ENCODE measurements around the gene FBXO9. TPM values are rescaled to one million over a fixed set of nuclear protein-coding genes. Genes with fewer than 3 reads are reported as not detected.

The FBXO9 gene
- polyA plus RNA-seq, 3 donors, result 47.7 to 105 (median 61.5) TPM

GRCh38 chr6:53109612-53110011, 44.4 kb downstream of the FBXO9 start:
- Mint-ChIP-seq H3K36me3 (peaks cover 13 to 15% of the 10 kb centered on the region in 2 donors), H3K4me3 (no peak overlapping the region), H3K27me3 (ENCODE audit: low read depth in 3 of 3) (peaks cover 0 to 3% (median 1%) of the 10 kb centered on the region in 3 donors), H3K9me3 (no peaks in the 10 kb centered on the region), H3K4me1 (no peaks in the 10 kb centered on the region), H3K27ac (no peak overlapping the region)
- H4K20me1 ChIP-seq (ENCODE audit: insufficient read depth, low read length), result no peaks in the 10 kb centered on the region
- H2AFZ ChIP-seq (ENCODE audit: insufficient read depth, low read depth, low read length, poor library complexity, severe bottlenecking), result no peak overlapping the region
- no peak overlapping the region for H3K9ac ChIP-seq (ENCODE audit: insufficient read depth, low read length, poor library complexity, severe bottlenecking)
- WGBS (ENCODE audit: insufficient coverage), result 50% methylated on average over 1 of the region's 2 CpGs
- no peak for DNase-seq
- TF ChIP-seq CTCF (IDR thresholded peaks at IDR 0.05), result no peak
- no peaks in the 10 kb centered on the region for H3K79me2 ChIP-seq (ENCODE audit: insufficient read depth, low read length)
- H3K4me1 ChIP-seq (ENCODE audit: control insufficient read depth in 1 of 2, insufficient read depth in 2 of 2, low read length in 2 of 2), result no peaks in the 10 kb centered on the region
- no peak overlapping the region for H3K4me2 ChIP-seq (replicated peaks; ENCODE audit: extremely low read depth, low read length, poor library complexity, severe bottlenecking)
- no peak overlapping the region for H3K4me3 ChIP-seq (replicated peaks in 1 of 3; ENCODE audit: low read depth in 2 of 3, low read length in 3 of 3)
- no peaks in the 10 kb centered on the region for H3K9me3 ChIP-seq (replicated peaks in 1 of 2; ENCODE audit: control insufficient read depth in 1 of 2, insufficient read depth in 1 of 2, low read length in 2 of 2)
- H3K27me3 ChIP-seq (ENCODE audit: control insufficient read depth in 2 of 2, insufficient read depth in 2 of 2, low read length in 2 of 2), result no peaks in the 10 kb centered on the region
- no peak overlapping the region for H3K27ac ChIP-seq (ENCODE audit: low read depth in 1 of 2, low read length in 2 of 2)
- peaks cover 2 to 8% of the 10 kb centered on the region in 2 donors for H3K36me3 ChIP-seq (replicated peaks in 1 of 2; ENCODE audit: control insufficient read depth in 1 of 2, insufficient read depth in 2 of 2, low read length in 2 of 2)
- intact Hi-C loops (cut with micrococcal nuclease), result no loop called here

GRCh38 chr6:53111865-53112264, 46.7 kb downstream of the FBXO9 start:
- no peaks in the 10 kb centered on the region for H3K27me3 ChIP-seq (ENCODE audit: control insufficient read depth in 2 of 2, insufficient read depth in 2 of 2, low read length in 2 of 2)
- H3K36me3 Mint-ChIP-seq, result peaks cover 4 to 9% of the 10 kb centered on the region in 2 donors
- H3K27ac Mint-ChIP-seq, result no peak overlapping the region
- WGBS (ENCODE audit: insufficient coverage), result 87% methylated on average over 3 of the region's 6 CpGs
- H3K9me3 Mint-ChIP-seq, result peaks cover 0 to 5% (median 0%) of the 10 kb centered on the region in 7 donors
- no peaks in the 10 kb centered on the region for H3K79me2 ChIP-seq (ENCODE audit: insufficient read depth, low read length)
- no peaks in the 10 kb centered on the region for H4K20me1 ChIP-seq (ENCODE audit: insufficient read depth, low read length)
- no peak overlapping the region for H2AFZ ChIP-seq (ENCODE audit: insufficient read depth, low read depth, low read length, poor library complexity, severe bottlenecking)
- H3K9ac ChIP-seq (ENCODE audit: insufficient read depth, low read length, poor library complexity, severe bottlenecking), result no peak overlapping the region
- H3K4me3 Mint-ChIP-seq, result no peak overlapping the region
- H3K4me2 ChIP-seq (replicated peaks; ENCODE audit: extremely low read depth, low read length, poor library complexity, severe bottlenecking), result no peak overlapping the region
- H3K4me3 ChIP-seq (replicated peaks in 1 of 3; ENCODE audit: low read depth in 2 of 3, low read length in 3 of 3), result no peak overlapping the region
- no peaks in the 10 kb centered on the region for H3K4me1 ChIP-seq (ENCODE audit: control insufficient read depth in 1 of 2, insufficient read depth in 2 of 2, low read length in 2 of 2)
- H3K27me3 Mint-ChIP-seq (ENCODE audit: low read depth in 3 of 3), result peaks cover 0 to 3% (median 1%) of the 10 kb centered on the region in 3 donors
- no peaks in the 10 kb centered on the region for H3K36me3 ChIP-seq (replicated peaks in 1 of 2; ENCODE audit: control insufficient read depth in 1 of 2, insufficient read depth in 2 of 2, low read length in 2 of 2)
- no peaks in the 10 kb centered on the region for H3K9me3 ChIP-seq (replicated peaks in 1 of 2; ENCODE audit: control insufficient read depth in 1 of 2, insufficient read depth in 1 of 2, low read length in 2 of 2)
- DNase-seq, result no peak
- TF ChIP-seq CTCF (IDR thresholded peaks at IDR 0.05), result no peak
- intact Hi-C loops (cut with micrococcal nuclease), result no loop called here
- no peak overlapping the region for H3K27ac ChIP-seq (ENCODE audit: low read depth in 1 of 2, low read length in 2 of 2)
- H3K4me1 Mint-ChIP-seq, result no peaks in the 10 kb centered on the region

All from CD14-positive monocyte (primary cell).